Renal cortex interstitium (tissue), 11 donors: ENCODE measurements around the gene NR5A1. TPM values are rescaled to one million over a fixed set of nuclear protein-coding genes. Genes with fewer than 3 reads are reported as not detected.

Experiments used
- DNase-seq, 11 donors: peaks; one replicate each; pipeline ENCODE4 v3.0.0-alpha.2; 2013; ENCODE audit warnings: low read depth in 9 of 11, low spot score in 4 of 11; ENCODE audit errors: extremely low read depth in 1 of 11
- polyA plus RNA-seq, 3 donors: library from polyadenylated mRNA; unstranded; fragments of 120-200 nt; gene quantifications; one replicate each; pipeline ENCODE4 v1.2.1, GENCODE V29; 2013; ENCODE audit not compliant: insufficient read length in 3 of 3

NR5A1 gene
- polyA plus RNA-seq, 3 donors = 0.06 to 0.11 (median 0.11) TPM

DNA sequence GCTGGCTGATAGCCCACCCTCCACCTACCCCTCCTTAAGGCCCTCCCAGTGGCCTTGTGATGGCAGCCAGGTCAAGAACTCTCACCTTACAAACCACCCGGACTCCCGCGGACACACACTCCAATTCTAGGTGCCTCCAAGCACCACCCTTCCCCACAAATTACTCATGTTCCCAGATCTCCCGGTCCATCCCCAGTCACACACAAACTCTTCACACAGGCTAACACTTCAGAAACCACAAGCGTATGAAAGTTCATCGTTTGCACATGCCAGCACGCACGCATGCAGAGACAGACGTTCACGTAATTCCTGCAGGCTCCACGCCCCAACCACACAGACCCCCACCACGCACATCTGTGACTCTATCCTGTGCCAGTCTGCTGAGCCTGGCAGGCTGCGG lies 18.0 kb downstream of the NR5A1 start:
- no peak for DNase-seq

DNA sequence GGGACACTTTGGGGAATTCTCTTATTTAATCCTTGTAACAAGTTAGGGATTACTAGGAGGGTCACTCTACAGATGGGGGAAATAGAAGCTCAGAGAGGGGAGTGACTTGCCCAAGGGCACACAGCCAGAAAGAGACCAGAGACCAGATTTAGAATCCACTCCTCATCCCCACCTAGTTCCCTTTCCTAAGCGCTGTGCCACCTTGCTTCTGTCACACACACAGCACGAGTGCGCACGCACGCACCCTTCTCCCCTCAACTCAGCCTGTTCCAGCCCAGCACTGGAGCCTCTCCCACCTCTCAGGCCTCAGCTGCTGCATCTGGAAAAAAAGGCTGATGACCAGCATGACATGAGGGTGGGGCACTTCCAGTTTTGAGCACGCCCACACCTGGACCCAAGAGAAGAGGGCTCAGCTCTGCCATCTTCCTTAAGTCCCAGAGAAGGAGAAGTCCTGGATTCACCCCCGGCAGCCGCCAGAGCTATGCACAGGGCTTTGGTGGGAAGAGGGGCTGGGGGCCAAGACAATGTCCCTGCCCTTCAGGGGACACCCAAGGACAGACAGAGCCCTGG lies 18.5 kb downstream of the NR5A1 start:
- no peak for DNase-seq

DNA sequence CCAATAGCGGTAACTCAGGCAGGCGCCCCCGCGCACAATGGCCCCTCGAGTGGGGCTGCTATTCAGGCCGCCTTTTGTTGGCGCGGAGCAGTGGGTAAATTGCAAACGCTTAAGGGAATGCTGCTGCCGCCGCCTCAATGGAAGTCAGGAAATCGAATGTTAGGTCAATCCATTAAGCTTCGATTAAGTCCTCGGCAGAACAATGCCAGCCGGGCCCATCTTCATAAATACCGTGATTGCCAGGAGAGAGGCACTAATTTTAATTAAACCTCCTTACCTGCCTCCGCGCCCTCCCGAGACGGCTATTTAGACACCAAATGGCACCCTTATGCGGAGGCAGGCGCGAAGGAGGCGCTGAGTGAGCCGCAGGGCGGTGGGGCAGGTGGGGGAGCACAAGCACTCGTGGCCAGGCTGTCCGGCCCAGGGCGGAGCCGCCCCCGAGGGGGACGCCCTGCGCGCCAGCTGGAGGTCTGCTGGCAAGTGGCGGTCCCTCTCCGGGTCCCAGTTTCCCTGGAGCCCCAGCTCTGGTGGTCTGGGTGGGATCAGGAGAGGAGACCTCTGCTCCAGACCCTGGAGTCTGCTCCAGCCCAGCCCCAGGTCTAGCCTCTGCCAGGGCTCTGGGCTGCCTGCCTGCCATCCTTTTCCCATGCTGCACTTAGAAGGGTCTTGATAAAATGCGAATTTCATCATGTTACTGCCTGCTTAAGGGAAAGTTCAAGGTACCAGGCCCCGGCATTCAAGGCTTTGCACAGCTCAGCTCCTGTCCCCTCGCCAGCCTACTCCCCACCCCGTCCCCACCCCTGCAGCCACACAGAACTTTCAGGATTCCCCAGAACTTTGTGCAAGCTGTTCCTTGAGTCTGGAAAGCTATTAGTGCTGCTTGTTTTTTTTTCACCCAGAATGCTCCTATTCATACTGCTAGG lies 19.7 kb downstream of the NR5A1 start:
- DNase-seq = no peak

DNA sequence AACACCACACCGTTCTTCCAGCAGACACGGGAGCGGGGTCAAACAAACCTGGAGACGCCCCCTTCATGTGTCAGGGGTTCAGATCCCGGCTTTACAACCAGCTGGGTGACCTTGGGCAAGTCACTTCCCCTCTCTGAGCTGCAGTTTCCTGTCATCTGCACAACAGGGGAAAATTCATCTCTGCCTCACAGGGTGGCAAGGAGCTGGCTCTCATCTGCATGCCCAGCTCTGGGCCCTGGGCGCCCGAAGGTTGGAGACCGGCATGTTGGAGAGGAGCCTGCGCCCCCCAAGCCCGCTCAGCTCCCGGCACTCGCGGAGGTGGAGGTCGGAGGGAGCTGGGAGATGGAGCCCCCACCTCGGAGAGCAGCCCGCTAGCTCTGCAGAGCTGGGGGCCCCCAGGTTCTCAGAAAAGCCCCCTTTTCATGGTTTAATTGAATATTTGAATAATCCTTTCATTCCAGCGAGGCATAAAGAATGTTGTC lies 20.4 kb downstream of the NR5A1 start:
- DNase-seq = no peak

DNA sequence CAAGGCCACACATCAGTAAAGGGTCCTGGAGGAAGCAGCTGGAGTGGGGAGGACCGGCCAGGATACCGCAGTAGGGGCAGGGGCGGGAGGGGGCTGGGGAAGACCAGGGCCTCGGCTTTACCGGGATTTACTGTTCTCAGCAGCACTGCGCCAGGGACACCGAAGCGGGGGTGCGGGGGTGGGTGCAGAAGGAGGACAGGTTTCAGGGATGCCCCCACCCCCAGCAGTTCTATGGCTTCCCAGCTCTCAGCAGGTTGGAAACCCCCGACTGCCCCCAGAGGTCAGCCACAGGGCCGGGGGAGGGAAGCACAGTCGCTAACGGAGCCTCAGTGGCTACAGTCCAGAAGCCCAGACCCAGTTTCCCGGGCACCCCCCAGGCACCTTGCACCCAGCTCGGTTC lies 21.3 kb downstream of the NR5A1 start:
- no peak for DNase-seq

DNA sequence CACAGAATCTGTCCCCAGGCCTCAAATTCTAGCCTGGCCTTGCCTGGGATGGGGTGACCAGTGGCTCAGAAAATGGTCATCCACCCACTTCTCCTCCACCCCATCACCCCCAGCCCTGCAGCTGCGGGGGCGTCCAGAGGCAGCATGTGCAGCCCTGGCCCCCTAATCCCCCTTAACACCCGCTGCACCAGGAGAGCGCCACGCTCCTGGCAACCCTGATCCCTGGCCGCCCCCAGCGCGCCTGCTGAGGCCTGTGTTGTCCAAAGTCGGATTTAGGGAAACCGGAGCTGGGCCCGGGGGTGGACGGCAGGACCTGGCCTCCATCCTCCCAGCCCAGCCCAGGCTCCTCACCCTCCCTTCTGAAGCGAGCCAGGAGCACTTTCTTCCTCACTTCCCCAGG lies 22.0 kb downstream of the NR5A1 start:
- no peak for DNase-seq

DNA sequence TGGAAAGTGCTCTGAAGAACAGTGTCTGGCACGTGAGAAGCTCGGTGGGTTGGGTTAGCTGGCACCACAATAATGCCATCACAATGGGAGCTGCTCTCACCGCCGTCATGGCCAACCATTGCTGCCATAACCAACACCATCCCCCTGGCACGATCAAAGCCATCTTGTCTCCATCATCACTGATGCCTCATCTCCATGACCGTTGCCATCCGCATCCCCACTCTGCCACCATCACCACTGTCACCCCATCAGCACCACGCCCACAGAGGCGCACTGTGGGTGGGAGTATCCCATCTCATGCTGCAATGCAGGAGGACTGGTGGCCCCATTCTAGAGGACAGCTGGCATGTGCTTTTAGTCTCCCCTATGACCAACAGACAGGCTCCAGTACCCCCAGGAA lies 23.7 kb downstream of the NR5A1 start:
- no peak for DNase-seq

DNA sequence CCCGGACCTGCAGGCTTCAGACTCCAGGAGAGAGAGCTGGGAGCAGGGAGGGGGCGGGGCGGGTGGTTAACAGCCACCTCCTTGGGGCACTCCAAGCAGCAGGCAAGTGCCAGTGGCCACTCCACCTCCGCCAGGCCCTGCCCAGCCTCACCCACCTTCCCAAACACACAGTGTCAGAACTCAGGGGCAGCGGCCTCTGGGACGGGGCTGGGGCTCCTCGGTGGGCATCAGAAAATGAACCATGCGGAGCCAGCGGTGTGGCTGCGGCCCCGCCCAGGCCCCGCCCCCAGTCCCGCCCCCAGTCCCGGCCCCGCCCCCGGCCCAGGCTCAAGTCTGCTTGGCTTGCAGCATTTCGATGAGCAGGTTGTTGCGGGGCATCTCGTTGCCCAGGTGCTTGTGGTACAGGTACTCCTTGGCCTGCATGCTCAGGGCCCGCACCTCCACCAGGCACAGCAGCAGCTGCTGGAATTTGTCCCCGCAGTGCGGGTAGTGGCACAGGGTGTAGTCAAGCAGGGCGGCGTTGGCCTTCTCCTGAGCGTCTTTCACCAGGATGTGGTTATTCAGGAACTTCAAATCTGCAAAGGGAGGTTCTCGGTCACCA lies 24.7 kb downstream of the NR5A1 start:
- DNase-seq = no peak

DNA sequence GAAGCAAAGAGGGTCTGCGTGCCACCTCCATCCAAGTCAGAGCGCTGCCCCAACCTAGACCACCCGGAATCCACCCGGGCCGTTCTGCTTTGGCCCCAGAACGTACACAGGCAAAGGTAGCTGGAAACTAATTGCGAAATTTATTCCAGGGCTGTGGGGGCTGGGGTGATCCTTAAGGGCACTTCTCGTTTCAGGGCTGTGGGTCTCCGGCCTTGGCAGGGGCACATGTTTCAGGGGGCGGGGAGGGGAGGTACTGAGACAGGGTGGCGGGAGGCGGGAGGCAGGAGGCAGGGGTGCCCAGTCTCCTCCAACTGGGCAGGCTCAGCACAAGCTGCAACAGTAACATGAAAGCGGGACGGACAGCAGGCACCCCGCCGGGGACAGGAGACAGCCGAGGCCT lies 26.1 kb downstream of the NR5A1 start:
- no peak for DNase-seq

DNA sequence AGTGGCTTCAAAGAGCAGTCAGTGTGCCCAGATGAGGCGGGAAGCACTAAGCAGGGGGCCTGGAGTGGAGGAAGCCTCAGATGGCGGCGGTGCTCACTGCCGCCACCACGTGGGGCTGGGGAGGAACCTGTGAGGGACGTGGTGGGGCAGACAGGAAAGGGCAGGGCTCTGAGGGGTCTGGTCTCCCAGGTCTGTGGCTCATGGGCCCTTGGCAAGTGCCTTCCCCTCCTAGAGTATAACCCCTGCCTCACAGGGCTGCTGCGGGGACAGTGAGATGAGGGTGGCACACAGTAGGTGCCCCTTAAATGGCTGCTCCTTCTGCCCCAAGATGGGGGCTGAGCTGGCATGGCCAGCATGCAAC lies 26.6 kb downstream of the NR5A1 start:
- no peak for DNase-seq

DNA sequence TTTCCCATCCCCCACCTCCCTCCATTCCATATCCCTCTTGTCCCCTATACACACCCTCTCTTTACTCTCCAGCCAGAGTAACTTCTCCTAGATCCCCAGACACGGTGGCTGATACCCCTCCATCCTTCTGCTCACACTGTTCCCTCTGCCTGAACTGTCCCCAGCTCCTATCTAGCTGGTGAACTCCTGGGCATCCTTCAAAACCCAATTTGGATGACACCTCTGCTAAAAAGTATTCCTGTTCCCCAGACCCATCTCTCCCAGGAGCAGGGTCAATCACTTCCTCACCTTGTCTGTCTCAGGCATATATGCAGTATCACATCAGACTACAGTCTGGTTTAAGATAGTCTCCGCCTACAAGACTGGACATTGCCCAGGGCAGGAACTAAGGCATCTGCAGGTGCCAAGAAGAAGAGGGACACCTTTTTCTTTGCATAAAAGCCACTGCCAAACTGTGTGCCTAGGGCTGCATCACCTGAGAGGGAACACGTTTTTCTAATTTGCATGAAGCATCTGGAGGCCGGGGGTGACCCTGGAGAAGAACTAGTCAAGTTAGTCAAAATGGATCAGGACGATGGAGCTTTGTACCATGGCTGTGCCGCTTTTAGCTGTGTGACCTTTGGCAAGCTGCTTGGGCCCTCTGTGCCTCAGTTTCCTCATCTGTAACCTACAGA lies 27.1 kb downstream of the NR5A1 start:
- DNase-seq = no peak

DNA sequence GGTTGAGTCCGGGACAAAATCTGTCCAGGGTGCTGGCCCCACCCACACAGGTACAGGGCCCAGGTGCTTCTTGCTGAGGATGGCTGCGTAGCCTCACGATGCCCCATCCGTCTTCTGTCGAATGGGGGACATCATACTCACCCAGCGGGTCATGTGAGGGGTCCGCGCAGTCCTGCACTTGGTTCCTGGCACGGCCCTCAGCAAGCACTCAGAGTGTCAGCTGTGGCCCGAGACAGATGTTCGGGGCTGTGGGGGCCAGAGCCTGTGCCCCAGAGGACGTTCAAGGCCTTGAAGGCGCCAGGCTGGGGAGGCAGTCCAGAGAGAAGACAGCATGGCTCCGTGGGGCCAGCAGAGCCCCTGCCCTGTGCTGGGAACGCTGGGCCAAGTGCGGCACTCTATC lies 27.8 kb downstream of the NR5A1 start:
- DNase-seq = no peak

DNA sequence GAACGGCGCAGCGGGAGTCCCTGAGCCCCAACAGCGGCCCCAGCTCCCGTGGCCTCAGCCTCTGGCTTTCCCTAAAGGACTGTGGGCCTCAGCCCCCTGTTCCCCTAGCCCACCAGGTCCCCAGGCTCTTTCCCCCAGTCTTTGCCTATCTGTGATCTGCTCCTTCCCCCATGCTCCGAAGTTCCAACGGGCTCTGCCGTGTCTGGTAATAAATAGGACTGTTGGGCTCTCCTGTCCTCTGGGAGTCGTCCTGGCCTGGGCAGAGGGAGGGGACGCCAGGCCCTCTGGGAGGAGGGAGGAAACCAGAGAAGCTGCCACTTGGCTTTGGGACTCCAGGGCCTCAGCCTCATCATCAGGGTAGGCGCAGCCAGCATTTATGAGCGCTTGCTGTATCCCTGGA lies 28.8 kb downstream of the NR5A1 start:
- DNase-seq = no peak

DNA sequence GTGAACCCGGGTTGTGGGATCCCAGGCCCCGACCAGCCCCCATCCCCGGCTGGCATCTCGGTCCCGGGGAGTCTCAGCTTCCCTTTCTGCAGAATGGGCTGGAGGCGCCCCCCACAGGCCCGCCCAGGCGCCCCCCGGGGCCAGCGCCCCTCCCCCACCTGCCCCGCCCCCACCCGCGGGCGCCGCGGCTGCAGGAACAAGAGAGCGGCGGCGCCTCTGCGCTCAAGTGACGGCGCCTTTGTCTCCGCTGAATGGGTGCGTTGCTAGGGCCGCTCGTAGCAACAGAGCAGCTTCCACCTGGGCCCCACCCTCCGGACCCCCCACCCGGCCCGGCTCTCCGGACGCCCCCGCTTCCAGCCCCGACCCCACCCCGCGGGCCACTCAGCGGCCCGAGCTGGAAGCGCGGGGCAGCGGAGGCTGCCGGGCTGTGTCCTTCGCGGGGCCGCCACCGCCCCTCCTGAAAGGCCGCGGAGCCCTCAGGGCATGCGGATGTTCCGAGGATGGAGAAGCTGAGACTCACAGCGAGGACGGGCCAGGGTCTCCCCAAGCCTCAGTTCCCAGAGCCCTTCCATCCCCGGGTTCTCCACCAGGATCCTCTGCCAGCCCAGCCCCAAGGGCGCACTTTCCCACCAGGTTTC lies 29.4 kb downstream of the NR5A1 start:
- no peak for DNase-seq

DNA sequence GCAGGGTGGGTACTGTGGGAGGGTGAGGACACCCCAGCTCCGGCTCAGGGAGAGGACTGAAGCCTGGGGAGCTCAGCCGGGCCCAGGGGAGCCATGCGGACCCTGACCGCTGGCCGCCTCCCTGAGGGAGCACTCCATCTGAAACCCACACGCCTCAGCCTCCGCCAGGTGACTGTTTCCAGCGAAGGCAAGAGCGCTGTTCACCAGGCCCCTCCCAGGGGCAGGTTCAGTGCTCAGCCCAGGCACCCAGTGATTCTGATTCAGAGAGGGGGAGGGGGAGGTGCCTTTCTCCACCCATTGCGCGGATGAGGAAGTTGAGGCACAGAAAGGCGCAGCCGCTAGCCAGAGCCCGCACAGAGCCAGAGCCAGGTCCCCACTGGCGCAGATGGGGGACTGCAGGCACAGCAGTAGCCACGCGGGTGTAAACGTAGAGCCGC lies 30.0 kb downstream of the NR5A1 start:
- no peak for DNase-seq

DNA sequence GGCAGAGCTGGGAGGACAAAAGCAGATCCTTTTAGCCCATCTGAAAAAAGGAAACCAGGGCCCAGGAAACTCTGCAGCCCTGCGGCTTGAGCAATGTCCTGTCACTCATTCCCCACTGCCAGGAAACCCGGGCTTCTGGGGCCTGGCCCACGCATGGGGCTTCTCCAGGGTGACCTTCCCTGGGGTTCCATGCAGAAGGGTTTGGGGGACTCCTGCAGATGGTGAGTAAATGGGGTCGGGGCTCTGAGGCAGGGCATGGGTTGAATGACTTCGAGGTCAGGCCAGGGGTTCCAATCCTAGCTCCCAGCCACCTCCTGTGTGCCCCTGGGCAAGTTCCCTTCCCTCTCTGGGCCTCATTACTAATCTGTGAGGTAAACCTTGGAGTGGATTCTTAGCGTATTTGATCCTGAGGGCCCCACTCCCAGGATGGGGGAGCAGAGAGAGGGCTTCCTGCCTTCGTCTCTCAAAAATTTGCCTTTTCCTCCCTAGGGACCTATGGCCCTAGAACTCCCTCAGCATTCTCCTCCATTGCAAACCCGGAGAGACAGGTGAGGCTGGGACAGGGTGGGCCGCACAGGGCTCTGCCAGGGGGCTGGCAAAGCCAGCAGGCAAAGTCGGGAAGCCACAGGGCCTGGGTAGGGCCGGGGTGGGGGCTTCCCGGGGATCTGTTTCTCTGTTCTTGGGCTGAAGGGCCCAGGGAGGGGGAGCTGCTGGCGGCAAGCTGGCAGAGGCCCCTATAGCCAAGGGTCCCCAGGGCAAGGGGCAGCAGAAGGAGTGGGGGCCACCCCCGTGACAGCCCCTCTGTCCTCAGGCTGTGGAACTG lies 31.1 kb downstream of the NR5A1 start:
- no peak for DNase-seq

DNA sequence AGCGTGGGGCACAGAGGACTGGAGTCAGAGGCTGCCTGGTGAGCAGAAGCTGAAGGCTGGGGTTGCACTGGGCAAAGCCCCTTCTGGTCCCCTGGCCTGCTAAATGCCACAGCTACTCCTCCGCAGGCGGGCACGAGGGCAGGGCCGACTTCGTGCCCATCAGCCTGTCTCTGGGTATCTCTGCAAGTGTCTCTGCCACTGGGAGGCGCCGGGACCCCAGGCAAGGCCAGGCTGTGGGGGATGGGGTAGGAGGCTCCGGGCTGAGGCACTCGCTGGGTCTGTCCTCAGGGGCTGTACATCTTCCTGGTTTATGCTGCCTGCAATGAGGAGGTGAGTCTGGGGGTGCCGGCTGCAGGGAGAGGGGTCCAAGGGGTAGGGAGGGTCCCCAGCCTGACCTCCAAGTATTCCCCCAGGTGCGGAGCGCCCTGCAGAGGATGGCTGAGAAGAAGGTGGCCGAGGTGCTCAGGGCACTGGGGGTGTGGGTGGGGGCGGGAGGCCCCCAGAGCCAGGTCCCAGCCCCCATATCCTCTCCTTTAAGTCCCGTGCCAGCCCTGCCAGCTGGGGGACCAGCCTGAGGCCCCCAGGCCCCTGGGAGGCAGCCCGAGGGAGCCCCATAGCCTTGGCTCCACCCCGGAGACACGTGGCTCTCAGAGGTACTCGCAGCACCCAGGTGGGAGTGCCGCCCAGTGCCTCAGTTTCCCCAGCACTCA lies 31.9 kb downstream of the NR5A1 start:
- no peak for DNase-seq

DNA sequence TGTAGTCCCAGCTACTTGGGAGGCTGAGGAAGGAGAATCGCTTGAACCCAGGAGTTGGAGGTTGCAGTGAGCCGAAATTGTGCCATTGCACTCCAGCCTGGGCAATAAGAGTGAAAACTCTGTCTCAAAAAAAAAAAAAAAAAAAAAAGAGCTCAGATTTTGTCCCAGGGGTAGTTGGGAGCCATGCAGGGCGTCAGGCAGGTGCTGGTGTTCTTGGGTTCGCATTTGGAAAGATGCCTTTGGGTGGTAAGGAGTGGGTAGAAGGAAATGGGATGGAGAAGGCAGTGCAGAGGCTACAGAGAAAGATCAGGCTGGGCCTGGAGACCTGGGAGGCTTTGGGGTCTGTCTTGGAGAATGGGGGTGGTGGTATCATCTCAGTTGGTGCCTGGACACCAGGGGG lies 33.0 kb downstream of the NR5A1 start:
- DNase-seq = no peak
